GM18519 (cell line): ENCODE measurements around the gene WDCP.

Source experiments
- ATAC-seq: cut with Tn5 transposase; IDR thresholded peaks from one replicate; pipeline ENCODE4 v1.9.1; 2021; ENCODE audit warnings: mild to moderate bottlenecking, moderate library complexity; ENCODE audit not compliant: unreplicated experiment, low FRiP score

Gene WDCP

DNA sequence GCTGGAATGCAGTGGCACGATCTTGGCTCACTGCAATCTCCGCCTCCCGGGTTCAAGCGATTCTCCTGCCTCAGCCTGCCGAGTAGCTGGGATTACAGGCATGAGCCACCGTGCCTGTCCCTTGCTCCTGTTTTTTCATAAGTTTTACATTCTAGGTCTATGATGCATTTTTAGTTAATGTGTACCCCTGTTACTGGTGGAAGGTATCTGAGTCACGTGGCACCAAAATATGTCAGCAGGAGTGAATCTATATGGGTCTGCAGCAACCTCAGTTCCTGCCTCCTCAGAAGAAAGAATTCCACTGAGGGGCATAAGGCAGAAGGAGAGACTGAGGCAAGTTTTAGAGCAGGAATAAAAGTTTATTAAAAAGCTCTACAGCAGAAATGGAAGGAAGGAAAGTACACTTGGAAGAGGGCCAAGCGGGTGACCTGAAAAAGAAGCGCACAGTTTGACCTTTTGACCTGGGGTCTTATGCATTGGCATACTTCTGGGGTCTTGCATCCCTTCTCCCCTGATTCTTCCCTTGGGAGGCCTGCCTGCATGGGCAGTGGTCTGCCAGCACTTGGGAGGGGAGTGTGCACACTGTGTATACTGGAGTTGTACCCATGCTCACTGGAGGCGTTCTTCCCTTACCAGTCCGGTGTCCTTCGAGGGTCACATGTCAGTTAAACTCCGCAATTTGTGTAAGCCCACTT, 38.4 kb downstream of the WDCP start:
- no peak for ATAC-seq

- no peak for ATAC-seq
These were observed 39.5 kb downstream of the WDCP start for GRCh38 chr2:24007693-24008092.

DNA sequence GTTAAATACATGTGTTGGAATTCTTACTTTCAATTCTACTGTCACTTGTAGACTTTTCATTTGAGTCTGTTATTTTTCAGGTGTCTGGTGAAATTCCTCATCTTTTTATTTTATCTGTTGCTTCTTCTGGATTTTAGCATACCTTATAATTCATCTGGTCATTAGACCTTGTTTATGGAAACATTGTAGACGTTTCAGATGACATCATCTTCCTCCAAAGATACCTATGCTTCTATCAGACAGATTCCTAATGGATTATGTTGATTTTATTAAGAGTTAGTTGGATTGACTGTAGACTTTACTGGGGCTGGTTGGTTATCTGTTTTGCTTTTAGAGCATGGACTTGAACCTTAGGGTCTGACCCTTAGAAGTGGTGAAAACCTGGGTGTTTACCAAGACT, 52.6 kb downstream of the WDCP start:
- ATAC-seq: no peak

DNA sequence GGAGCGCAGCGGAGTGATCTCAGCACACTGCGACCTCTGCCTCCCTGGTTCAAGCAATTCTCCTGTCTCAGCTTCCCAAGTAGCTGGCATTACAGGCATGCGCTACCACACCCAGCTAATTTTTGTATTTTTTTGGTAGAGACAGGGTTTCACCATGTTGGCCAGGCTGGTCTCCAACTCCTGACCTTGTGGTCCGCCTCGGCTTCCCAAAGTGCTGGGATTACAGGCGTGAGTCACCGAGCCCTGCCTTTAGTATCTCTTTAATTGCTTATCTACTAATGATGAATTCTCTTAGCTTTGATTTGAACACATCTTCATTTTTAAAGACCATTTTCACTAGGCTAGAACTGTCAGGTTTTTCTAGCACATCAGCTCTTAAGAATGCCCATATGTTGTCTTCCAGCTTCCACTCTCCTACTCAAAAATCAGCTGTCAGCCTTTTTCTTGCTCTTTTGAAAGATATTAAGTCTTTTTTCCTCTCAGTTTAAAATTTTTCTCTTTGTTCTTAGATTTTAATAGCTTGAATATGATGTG, 53.4 kb downstream of the WDCP start:
- ATAC-seq: no peak

DNA sequence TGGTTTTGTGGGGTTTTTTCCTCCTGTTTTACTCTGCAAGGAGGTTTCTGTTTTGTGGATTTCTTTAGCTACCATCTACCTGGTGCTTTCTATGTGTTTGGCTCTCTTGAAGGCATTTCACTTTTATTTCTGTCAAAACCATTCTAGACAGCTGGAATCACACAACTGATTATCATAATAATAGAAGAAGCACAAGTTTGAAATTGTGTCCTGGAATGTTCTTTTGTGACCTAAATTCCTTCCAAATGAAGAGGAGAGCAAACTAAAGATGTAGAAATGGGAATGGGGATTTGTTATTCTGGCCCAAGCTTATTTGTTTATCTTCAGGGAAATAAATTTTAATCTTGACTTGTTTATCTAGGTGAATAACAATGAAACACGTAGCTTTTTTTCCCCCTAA, 54.3 kb downstream of the WDCP start:
- no peak for ATAC-seq

DNA sequence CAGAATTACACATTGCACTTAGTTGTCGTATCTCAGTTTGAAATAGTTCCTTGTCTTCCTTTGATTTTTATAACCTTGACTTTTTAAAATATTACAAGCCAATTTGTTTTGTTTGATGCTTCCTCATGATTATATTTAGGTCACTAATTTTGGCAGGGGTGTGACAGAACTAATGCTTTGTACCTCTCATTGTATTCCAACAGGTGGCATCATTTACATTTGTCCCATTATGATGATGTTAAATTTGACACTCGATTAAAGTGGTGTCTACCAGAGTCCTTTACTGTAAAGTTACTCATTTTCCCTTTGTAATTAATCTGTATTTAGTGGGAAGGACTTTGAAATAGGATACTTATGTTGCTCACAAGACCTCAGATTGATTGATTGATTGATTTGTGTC, 58.8 kb downstream of the WDCP start:
- no peak for ATAC-seq
